Activated CD8-positive, alpha-beta memory T cell treated with anti-CD3 and anti-CD28 coated beads, Interleukin-2, amount 50 U/mL, for 4 hours (primary cell): ENCODE results near the gene COA3.

Source experiments
- DNase-seq: peaks from one replicate; pipeline ENCODE4 v3.0.0-alpha.2; 2020

COA3 gene

GRCh38 chr17:42748908-42749798 lies 49.4 kb downstream of the COA3 start:
- no peak for DNase-seq

- DNase-seq = no peak
Measured at GRCh38 chr17:42748202-42748907, 50.1 kb downstream of the COA3 start.
